GM21825 (cell line): ENCODE results near the gene ACVR2B.

ENCODE experiments used
- ATAC-seq: cut with Tn5 transposase; IDR thresholded peaks from one replicate; pipeline ENCODE4 v1.9.1; 2021; ENCODE audit warnings: mild to moderate bottlenecking, moderate library complexity; ENCODE audit not compliant: unreplicated experiment

The ACVR2B gene

DNA sequence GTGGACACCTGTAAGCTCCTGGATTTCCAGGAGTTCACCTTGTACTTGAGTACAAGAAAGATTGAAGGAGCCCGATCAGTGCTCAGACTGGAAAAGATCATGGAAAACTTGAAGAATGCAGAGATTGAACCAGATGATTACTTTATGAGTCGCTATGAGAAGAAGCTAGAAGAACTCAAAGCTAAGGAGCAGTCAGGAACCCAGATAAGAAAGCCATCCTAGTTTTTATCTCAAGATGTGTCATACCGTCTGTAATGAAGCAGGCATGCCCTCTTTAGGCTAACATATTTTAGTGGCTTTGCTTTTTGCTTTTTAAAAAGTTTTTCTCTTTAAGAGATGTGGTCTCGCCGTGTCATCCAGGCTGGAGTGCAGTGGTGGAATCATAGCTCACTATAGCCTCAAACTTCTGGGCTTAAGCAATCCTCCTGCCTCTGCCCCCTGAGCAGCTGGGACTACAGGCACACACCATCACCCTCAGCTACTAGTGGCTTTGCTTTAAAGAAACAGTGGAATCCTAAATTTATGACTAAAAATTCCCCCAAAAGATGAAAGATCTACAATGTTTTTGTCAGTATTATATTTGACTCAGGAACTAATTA lies 70.5 kb downstream of the ACVR2B start:
- no peak for ATAC-seq

DNA sequence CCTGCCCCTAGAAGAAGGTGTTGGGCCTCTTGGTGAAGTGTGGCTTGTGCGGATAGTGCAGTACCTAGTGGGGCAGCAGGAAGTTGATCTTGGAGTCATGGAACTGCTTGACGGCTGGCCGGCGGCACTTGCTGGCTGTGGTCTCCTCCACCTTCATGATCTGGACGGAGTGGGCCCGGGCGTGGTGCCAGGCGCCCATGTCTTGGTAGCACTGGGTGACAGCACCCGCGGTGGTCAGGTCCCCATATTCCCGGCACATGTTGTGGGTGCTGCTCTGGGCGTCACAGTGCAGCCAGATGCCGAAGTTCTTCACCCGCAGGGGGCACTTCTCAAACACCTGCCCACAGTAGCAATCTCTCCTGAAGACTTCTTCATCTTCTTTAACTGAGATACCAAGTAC lies 73.1 kb downstream of the ACVR2B start:
- ATAC-seq = no peak

DNA sequence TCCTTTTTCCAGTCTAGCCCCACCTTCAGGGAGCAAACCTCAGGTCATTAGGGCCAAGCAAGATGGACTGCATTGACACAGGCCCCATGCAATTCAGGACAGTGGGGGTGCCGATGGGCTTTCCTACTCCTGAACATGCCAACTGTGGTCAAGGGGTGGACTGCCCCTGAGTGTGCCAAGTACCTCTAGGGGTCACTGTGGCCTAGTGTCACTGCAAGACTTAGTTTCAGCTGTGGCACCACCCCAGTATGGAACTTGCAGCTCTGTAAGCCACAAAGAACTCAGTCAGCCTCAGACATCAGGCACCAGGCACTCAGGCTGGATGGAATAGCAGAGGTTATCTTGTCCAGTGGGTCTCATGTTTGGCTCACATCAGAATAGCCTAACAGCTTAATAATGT lies 74.8 kb downstream of the ACVR2B start:
- no peak for ATAC-seq

DNA sequence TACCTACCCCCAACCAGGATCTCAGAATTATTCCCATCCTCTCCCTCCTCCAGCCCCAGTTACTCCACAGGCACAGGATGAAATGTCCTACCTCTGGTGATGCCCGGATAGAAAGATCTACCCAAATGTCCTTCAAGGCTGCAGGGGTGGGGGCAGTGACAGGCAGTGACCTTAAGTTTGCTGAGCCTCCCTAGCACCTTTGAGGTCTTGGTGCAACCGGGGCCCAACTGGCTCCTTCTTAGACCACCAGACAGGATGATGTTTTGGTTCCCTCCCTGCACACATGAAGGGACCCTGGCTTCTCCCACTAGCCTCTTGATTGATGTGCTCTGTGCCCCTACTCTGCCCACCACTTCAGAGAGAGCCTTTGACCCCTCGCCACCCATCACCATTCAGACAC lies 78.8 kb downstream of the ACVR2B start:
- ATAC-seq = no peak

DNA sequence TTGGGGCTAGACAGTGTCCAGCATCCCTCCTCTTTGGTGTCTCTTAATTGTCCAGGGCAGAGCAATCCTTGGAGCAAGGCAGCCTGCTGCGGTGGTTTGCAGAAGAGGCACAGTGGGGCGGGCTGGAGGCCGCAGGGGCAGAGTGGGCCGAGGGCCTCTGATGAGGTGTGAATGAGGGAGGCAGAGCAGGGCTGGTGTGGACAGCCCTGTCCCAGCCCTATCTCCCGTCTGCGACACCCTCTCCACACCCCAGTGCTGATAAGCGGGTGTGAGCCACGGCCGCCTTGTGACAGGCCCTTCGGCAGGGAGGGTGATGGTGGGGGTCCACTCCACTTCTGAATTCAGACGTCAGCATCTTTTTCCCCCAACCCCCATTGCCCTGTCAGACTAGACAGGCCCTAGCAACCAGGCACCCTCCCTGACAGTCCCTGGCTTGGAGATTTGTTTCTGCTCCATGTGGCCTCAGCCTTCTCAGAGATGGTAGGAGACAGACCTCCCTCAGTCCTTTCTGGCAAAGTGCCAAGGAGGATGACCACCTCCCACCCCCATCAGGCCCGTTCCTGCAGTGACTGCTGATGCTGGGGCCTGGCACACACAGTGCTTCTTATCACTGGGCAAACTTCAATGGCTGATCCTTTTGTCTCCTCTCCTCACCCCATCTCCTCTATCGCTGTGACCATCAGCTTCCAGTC lies 79.7 kb downstream of the ACVR2B start:
- no peak for ATAC-seq

DNA sequence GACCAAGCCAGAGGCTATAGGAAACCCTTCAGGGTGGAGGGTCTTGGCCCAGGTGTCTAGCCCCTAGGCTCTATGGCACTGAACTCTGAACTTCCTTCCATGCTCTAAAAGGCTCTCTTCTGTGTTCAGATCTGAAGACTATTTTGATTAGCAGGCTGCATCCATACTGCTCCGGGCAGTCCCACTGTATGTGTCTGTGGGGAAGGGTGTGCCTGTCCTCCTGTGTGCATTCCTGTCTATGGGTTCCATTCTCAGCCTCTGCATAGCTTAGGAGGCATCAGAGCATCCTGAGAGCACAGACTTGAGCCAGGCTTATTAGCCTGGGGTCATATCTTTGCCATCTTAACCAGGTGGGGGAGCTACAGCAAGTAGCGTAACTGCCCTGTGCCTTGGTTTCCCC lies 80.5 kb downstream of the ACVR2B start:
- no peak for ATAC-seq

DNA sequence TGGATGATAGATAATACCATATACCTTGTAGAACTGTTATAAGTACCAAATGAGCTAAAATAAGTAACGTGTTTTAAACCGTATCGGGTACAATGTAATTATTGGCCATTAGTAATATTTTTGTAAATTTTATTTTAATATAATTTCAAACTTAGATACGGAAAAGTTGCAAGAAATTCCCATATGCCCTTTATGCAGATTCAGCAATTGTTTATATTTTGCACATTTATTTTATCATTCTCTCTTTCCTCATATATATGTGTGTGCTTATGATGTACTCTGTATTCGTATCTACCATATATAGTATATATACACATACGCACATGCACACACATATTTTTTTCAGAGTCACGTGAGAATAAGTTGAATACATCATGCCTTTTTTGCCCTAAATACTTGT lies 80.9 kb downstream of the ACVR2B start:
- no peak for ATAC-seq

DNA sequence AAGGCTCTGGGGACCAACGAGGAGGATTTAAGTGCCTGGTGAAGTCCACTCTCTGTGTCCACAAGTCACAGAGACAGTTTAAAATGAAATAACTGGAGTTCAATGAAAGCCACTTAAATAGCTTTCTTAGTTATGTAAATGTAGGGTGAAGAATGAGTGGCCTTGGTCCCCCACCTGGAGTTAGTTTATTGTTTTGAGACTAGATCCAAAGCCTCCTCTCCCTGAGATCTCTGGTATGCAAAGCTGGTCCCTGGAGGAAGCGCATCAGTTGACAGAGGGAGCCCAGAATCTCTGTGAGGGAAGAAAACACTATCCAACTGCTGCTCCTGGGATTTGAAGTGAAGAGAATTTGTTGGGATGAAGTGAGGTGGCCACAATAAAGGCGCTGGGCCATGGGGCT lies 83.0 kb downstream of the ACVR2B start:
- ATAC-seq = no peak

DNA sequence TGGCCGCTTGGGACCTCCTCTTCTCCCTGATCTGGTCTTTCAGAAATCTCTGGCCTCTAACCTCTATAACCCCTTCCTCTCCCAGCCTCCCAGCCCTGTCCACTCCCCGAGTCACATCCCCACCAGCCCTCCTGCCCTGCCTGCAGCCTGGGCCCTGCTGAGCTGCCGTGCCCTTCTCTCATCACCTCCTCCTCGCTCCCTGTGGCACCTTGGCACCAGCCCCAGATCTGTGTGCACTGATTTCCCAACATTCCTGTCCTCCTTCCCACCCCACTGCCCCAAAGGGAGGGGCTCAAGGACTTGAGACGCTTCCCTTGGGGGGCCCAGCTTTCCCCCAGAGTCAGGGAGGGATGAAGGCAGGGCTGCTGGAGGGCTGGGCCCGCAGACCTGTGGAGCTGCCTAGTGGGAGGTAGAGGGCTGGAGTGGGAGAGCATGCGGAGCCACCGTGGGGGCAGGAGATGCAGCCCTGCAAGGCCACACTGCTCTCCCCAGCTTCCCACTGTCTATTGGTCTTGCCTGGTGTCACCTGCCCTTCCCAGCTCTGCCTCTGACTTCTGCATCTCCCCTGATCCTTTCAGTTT lies 85.2 kb downstream of the ACVR2B start:
- no peak for ATAC-seq

DNA sequence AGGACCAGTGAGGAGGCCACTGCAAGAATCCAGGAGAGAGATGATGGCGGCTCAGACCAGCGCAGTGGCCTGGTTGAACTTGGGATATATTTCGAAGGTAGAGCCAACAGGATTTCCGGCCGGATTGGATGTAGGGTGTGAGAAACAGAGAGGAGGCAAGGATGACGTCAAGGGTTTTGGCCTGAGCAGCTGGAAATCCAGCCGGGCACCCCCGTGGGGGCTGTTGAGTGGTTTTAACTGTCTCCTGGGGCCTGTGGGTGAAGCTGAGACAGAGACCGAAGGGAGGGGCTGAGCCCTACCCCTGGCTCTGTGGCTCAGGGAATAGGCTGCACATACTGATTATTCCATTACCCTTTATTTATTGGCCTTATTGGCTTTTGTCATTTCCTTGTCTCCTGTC lies 88.1 kb downstream of the ACVR2B start:
- ATAC-seq = no peak
